GM18498 (cell line): ENCODE results near the gene OR51B5.
"Not testable (repeated sequence)": the region's sequence is repeated elsewhere in the genome, so short reads cannot be mapped to it uniquely, and the experiment has no call there.

Experiments used
- ATAC-seq: cut with Tn5 transposase; IDR thresholded peaks from one replicate; pipeline ENCODE4 v1.9.1; 2021; ENCODE audit warnings: mild to moderate bottlenecking, moderate library complexity; ENCODE audit not compliant: unreplicated experiment

The OR51B5 gene

GRCh38 chr11:5337253-5337652, 6.1 kb downstream of the OR51B5 start:
- not testable (repeated sequence) for ATAC-seq

- ATAC-seq = no peak
Observed at GRCh38 chr11:5336331-5336730, 7.0 kb downstream of the OR51B5 start.

GRCh38 chr11:5335170-5335569, 8.2 kb downstream of the OR51B5 start:
- ATAC-seq = no peak

DNA sequence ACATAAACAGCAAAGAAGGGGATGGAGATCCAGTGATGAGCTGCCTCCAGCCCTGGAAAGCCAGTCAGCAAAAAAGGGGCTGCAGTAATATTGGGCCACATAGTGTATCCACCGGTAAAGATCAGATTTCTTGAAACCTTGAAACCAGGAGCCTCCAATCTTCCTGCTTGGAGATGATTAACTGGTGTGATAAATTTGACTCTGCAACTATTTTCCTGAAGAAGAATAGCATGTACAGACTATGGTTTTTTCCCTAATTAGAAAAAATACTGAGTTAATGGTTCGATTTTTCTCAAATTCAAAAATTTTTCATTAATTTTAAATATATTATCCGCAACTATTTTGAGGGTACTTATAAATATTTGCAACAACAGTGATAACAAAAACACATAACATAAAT, 19.1 kb downstream of the OR51B5 start, which contains the start of gene OR51B2:
Gene OR51B2, minus strand, starts transcription at position 101 of the 400 bp plus-strand sequence. Its CDS starts 0 bp downstream, at position 101.
- ATAC-seq = no peak

GRCh38 chr11:5317292-5317691, 26.0 kb downstream of the OR51B5 start:
- ATAC-seq = no peak

- not testable (repeated sequence) for ATAC-seq
Observed at GRCh38 chr11:5313326-5314023, 29.8 kb downstream of the OR51B5 start.

DNA sequence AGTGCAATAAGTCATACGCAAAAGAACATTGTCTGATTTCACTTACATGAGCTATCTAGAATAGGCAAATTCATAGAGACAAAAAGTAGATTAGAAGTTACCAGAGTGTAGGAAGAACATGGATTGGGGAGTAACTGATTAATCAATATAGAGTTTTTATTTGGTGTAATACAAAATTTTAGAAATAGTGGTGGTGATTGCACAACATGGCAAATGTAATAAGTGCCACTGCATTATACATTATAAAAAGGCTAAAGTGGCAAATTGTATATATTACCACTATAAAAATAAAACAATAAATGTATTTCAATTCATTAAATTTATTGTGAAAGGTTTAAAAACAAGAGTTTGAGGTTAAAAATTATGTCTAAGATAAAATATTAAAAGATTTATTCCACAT, 32.9 kb downstream of the OR51B5 start:
- ATAC-seq = no peak

DNA sequence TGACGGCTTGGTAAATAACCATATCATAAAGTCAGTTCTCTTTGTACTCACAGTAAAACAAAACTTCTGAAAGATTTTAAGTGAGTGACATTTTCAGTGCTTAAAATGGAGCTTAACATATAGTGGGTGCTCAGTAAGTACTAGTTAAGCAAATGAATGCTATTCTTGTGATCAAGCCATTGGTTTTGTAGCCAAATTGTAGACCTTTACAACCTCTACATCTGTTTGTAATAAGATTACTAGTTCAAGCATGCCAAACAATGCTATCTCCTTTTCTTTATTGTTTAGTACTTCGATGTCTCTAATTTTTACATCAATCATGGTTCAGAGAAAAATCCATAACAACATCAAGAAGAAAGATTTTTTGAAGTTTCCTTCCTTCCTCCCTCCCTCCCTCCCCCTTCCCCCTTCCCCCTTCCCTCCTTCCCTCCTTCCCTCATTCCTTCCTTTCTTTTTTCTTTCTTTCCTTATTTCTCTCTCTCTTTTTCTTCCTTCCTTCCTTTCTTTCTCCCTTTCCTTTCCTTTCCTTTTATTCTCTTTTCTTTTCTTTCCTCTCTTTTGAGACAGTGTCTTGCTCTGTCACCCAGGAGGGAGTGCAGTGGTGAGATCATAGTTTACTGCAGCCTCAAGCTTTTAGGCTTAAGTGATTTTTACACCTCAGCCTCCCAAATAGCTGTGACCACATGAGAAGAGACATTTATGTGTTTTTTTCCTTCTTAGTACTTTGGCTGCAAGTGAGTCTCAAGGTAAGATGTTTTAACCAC, 35.9 kb downstream of the OR51B5 start:
- no peak for ATAC-seq

DNA sequence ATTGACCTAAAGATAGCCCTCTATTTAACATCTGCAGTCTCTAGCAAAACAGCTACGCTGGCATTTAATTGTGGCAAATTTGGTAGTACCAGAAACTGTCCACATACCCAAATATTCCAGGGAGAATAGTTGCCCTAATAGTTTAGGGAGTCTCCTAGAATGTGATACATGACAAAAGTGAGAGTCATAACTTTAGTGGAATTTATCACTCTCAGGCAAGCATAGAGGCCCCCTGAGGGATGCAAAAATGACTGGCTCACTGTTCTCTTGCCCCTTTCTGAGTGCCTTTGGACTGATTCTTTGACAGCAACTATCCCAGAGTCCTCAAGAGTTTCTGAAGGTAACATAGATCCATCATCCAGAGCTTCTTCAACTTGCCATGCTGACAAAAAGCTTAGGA, 39.3 kb downstream of the OR51B5 start:
- ATAC-seq = no peak

DNA sequence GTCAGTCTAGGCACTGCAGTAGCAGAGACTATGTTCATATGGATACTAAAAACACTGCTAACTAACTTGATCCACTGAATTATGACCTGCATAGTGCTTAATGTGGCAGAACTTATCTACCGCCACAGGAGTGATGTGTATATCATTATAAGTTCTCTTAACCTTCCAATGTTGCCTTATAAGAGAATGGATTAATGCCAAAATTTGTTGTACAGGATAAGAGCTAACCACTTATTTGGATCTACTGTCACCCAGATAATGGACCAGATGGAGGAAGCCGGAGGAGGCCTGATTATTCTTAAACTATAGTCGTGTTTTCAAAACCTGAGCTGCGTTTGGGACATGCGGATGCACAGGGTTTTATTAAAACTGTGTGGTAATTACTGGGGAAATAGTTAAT, 39.7 kb downstream of the OR51B5 start:
- no peak for ATAC-seq

DNA sequence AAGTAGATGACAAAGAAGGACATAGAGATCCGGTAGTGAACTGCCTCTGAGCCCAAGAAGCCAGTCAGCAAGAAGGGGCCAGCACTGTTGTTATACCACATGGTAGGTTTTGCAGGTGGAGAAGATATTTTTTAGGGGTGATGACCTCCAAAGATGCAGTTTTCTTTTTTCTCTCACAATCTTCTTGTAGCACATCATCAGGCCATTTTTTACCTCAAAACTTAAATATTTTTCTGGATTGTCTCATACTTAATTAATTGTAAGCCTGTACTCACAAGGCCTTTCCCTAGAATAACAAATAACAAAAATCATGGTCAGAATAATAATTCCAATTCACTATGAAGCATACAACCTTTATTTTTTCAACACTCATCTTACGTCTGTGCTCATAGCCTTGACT, 41.5 kb downstream of the OR51B5 start, which contains the start of gene OR51B4:
Gene OR51B4, minus strand, starts transcription at position 101 of the 400 bp plus-strand sequence. Its CDS starts 0 bp downstream, at position 101.
- no peak for ATAC-seq

DNA sequence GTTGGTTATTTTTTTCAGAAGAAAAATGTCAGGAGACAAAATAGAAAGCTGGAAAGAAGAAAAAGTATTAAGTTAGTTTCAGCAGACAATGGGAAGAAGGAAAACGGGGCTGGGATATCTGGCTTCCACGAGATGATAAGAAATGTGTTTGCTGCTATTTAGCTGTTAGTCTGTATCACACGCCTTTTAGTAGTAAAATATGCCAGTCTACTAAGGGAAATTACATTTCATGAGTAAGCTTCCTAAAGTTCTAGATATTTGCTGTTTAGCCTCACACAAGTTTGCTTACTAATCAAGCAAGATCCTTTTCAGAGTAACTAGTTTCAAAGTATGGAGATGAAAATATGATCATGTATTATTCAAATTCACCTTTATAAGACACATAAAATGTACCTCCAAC, 43.1 kb downstream of the OR51B5 start:
- ATAC-seq = no peak

GRCh38 chr11:5298451-5298850, 44.9 kb downstream of the OR51B5 start:
- no peak for ATAC-seq

GRCh38 chr11:5297721-5298323, 45.5 kb downstream of the OR51B5 start:
- ATAC-seq = no peak

DNA sequence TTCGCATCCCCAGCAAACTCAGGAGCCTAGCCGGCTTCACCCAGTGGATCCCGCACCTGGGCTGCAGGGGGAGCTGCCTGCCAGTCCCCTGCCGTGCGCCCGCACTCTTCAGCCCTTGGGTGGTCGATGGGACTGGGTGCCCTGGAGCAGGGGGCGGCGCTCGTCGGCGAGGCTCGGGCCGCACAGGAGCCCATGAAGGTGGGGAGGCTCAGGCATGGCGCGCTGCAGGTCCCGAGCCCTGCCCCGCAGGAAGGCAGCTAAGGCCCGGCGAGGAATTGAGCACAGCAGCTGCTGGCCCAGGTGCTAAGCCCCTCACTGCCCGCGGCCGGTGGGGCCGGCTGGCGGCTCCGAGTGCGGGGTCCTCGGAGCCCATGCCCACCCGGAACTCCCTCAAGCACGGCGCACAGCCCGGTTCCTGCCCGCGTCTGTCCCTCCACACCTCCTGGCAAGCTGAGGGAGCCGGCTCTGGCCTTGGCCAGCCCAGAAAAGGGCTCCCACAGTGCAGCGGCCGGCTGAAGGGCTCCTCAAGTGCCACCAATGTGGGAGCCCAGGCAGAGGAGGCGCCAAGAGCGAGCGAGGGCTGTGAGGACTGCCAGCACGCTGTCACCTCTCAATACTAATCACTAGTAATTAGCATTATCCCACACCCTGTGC, 48.9 kb downstream of the OR51B5 start:
- ATAC-seq = not testable (repeated sequence)

DNA sequence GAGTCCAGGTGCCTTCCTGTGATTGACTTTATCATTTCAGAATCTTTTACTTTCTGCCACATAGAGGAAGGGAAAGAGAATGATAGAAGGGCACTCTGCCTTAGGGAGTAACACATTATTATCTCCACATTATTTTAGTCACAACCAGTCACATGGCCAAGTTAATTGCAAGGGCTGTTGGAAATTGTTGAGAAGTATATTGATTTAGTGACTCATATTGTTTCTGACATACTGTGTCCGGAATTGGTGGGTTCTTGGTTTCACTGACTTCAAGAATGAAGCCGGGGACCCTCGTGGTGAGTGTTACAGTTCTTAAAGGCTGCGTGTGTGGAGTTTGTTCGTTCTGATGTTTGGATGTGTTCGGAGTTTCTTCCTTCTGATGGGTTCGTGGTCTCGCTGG, 50.3 kb downstream of the OR51B5 start:
- no peak for ATAC-seq
